Fibroblast of skin of abdomen (primary cell): ENCODE results near the gene C1QTNF4.

ENCODE experiments used
- DNase-seq: peaks from one replicate; pipeline ENCODE4 v3.0.0-alpha.2; 2013

C1QTNF4 gene

DNA sequence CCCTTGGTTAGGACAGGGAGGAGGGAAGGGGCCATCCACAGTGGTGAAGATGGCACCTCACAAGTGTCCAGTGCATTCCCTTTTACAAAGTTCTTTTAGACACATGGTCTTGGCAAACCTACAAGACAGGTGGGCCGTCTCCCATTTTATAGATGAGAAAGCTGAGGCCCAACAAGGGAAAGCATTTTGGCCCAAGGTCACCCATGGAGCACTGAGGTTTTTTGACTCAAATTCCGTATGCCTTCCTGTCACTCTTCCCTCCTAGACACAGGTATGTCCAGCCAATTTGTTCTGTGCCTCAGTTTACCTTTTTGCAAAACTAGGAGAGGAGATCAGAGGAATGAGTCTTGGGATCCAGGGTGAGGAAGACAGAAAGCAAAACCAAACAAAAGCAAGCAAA, 1.2 kb downstream of the C1QTNF4 start:
- no peak for DNase-seq

DNA sequence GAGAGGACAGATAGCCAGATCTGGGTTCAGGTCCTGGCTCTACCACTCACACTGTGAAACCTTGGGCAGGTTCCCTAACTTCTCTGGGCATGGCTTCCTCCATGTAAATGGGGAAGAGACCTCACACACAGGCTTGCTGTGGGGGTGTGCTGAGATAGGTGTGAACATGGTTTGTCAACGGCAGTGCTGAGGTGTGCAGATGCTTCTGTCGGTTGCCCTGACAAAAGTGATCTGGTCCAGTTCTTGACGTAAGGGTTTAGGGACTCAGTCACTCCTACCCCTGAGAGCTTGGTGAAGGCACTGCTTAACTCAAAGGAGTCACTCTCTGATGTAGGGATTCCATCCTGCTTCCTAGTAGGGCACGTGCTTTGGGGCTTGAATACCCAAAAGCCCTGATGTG, 2.0 kb downstream of the C1QTNF4 start:
- DNase-seq = no peak

DNA sequence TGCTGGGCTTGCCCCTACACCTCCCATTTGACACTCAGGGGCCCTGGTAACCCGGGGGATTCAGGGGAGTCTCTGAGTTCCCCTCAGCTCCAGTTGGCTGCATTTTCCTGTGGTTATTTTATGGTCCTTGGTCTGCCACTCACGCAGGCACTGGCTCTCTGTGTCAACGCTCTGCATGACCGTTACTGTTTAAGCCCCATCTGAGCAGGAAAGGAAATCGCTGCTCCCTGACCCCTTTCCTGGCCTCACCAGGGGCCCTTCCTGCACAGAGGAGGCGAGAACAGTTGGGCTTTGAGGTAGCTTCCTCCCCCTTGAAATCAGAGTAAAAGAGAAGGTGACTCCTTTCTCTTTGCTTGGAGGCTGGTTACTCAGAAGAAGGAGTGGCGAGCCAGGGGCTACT, 2.4 kb downstream of the C1QTNF4 start:
- no peak for DNase-seq

DNA sequence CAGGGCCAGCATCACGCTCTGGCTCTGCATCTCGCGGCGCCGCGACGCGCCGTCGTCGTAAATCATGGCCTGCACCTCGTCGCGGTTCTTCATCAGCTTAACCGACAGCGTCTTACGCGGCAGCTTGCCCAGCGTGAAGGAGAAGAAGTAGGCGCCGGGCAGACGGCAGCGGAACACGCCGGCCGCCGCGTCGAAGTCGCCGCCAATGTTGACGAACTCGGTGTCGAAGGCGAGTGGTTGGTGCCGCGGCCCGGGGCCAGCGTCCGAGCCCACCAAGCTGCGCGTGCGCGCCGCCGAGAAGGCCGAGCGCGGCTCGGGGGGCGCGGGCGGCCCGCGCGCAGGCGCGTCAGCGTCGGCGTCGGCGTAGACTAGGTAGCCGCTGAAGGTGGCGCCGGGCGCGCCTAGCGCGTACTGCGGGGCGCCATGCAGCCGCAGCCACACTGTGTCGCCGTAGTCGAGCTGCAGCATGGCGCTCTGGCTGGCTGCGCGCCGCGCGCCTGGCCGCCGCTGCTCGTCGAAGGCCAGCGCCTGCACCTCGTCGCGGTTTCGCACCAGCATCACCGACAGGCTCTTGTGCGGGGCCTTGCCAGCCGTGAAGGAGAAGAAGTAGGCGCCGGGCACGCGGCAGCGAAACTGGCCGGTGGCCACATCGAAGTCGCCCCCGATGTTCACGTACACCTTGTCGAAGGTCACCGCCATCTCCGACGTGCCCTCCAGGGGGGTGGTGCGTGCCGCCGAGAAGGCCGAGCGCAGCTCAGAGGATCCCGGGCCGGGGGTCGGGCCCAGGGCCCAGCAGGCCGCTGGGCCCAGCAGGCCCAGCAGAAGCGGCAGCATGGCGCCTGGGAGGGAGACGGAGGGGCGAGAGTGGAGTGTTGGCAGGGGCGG, 4.0 kb downstream of the C1QTNF4 start:
- DNase-seq = peak; percentile 36

DNA sequence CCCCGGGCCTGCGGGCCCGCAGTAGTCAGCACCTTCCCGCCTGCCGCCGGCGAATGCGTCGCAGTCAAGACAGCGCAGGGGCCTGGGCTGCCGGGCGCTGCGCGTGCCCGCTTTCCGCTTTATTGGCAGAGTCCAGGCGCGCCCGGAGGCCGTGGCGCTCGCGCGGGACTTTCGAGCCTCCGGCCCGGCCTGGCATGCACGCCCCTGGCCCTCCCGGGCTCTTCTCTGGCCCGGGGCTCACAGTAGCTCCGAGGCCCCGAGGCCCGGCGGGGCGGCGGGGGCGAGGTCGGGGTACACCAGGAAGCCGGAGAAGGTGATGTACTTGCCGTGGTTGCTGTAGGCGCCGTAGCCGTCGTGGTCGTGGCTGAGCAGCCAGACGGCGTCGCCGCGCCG, 4.6 kb downstream of the C1QTNF4 start:
- DNase-seq = peak; percentile 16

DNA sequence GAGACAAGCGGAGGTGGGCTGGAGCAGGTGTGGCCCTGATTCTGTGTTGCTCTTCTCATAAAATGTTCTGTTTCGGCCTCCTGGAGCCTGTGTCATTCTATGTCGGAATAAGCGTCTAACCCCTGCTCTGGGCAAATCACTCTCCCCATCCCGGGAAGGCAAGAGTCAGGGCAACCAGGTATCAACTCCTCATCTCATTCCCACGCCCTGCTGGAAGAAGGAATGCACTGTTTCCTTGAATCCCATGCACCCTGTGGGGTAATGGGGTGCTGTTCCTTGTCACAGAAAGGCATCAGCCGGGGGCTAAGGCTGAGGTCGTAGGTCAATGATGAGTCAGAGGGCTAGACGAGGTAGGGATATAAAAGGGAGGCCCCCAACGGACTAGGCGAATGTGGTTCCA, 5.1 kb downstream of the C1QTNF4 start:
- no peak for DNase-seq

DNA sequence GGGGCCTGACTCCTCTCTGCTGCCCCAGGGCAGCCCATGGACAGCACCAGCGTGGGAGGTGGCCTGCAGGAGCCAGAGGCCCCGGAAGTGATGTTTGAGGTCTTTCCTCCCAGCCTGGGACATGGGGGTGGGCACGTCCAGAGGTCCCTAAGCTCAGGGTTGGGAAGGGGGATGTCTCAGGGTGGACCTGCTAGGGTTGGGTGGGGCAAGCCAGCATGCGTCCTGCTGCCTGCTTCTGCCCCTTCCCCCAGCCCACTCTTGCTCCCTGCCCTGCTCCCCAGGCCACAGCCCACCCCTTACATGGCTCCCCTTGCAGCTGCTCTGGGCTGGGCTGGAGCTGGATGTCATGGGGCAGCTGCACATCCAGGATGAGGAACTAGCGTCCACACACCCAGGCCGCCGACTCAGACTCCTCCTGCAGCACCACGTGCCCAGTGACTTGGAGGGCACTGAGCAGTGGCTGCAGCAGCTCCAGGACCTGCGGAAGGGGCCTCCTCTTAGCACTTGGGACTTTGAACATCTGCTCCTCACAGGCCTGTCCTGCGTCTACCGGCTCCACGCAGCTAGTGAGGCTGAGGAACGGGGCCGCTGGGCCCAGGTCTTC, 6.4 kb downstream of the C1QTNF4 start:
- no peak for DNase-seq

DNA sequence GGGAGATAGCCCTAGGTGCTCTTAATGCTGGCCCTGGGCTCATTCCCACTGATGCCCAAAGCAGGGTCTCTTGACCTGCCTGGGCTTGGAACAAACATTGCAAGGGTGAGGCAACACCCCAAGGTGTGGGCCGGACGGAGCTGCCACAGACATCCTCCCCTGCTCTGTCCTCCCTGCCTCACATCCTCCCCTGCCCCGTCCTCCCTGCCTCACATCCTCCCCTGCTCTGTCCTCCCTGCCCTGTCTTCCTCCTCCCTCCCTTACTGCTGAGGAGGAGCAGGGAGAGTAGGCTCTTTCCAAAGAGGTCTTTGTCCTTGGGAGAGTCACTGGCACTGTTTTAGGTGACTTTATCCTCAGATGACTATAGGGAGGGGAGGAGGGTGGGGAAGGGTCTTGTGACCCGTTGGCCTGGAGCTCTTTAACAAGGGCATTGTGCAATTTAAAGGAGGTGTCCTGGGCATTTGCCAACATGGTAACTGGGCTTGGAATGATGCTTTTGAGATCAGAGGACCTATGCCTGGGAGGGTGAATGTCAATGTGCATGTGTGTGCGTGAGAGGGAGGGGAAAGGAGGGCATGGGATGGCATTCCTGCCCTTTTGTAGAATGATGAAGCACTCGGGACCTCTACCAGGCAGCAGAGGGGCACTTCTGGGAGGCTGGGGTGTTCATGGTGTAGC, 7.0 kb downstream of the C1QTNF4 start:
- DNase-seq = no peak

DNA sequence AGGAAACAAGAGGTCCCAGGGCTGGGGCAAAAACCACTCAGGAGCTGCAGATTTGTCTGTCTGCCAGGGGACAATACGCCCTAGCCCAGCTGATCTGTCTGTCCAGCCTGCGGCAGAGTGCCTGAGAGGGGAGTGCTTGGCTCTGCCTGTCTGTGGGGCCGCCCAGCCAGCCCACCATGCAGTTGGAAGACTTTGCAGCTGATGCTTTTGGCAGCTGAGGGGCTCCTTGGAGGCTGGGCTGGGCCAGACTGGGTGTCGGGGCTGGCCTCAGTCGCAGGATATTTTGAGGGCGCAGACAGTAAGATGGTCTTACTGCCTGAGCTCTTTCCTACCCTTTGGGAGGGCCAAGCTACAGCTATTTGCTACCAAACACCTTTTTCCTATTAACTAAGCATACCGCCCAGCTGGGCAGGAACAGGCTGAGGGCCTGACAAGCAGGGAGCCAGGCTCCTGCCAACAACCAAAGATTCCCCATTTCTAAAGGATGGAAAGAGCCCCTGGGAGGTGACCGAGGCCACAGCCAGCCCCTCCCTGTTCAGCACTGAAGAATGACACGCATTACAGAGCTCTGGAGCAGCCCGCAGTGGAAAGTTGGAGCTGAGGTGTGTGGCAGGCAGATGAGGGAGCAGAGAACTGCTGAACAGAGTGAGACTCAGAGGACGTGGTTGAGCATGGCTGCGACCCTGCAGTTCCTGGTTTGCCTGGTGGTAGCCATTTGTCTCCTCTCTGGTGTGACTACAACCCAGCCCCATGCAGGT, 7.9 kb downstream of the C1QTNF4 start, which contains the start of gene FAM180B:
FAM180B (plus strand) TSS at position 581 of the 758 bp plus-strand sequence; CDS start at position 672, 91 bp downstream.
- no peak for DNase-seq

DNA sequence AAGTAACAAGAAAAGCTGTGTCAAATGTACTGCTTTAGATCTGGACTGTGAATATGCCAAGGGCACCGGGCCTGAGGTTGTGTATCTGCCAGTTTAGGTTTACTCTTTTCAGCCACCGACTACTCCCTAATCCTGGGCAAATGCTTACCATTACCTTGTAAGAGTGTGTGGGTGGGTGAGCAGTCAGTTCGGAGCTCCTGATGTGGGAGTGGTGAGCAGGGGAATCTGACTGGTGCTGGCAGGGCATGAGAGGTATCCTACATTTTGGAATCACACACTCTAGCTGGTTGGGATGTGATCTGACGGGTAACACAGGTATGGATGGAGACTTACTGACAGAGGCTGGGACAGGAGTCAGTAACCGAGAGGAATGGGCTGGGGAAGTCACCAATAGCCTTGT, 10.4 kb downstream of the C1QTNF4 start:
- DNase-seq = no peak

DNA sequence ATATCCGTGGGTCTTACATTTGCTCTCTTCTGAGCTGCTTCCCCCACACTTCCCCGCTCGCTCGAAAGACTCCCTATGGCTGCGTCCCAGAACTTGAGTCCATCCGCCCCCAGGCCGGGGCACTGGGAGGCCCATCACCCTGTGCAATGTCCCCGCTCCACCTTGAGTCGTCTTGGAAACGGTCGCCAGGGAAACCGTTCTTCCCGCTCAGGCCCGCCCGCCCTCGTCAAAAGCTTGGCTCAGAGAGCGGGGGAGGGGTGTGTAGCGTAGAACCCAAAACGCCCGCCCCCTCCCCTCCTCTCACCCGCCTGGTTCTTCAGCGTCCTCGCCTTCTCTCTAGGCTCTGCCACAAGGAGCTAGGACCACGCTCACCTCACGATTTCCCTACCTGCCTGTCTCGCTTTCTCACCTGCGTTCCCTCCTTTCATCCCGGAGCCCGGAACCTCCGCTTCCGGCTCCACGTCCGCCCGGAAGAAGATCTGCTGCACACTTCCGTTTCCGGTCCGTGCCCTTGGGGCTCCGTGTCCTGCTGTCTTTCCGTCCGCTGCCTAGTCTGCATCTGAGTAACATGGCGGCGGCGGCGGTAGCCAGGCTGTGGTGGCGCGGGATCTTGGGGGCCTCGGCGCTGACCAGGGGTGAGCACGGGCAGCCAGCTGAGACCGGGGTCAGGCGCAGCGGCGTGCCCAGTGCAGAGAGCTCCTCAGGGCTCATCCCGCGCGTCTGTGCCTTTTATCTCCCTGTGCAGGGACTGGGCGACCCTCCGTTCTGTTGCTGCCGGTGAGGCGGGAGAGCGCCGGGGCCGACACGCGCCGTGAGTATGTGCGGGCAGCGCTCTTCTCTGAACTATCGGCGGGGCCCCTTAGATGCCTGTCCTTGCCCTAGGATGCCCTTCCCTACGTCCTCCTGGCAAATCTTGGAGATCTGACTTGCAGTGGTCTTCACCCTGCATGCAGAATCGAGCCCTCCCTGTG, 15.4 kb downstream of the C1QTNF4 start, which contains the start of the genes KBTBD4 and NDUFS3:
KBTBD4 (minus strand) TSS at position 447 of the 971 bp plus-strand sequence; CDS start at position 428, 19 bp downstream.
NDUFS3 (plus strand) TSS at position 551 of the 971 bp plus-strand sequence; CDS start at position 569, 18 bp downstream.
- DNase-seq = peak; percentile 86

DNA sequence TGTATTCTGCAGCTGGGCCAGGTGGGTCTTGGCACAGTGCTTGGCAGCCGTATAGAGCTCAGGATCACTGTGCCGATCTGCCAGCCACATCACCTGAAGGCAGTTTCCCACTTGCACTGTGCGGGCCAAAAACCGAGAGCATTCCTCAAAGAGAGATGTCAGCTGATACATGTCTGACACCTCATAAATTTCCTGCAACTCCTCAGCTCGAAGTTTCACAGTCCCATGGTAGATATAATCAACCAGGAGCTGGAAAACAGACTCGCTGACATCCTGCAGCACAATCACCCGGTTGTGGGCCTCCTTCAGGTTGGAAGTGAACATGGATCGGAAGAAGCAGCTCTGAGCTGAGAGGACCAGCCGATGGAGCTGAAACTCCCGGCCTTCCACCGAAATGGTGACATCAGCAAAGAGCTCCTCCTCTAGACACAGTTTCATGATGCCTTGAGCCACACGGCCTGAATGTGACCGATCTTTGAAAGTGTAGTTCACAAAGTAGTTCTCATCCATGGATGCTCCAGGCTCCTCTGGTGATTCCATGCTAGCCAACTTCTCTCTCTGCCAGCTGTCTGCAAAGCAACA, 16.7 kb downstream of the C1QTNF4 start:
- peak; percentile 8 for DNase-seq

DNA sequence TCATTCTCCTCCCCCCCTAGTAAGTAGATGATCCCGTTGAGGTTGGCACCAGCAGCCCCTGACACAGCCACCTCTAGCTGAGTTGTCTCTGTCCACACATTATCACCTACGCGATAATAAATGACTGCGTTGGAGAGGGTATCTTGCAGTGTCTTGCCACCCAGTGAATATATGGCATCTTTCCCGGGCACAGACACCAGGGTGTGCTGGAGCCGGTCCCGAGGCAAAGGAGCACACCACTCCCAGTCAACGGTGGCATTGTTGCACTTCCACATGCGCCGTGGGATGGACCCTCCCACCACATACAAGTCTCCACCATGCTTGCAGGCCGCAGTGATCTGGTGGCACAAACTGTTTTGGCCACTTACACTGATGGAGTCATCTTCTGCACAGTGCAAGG, 20.9 kb downstream of the C1QTNF4 start:
- DNase-seq = no peak

DNA sequence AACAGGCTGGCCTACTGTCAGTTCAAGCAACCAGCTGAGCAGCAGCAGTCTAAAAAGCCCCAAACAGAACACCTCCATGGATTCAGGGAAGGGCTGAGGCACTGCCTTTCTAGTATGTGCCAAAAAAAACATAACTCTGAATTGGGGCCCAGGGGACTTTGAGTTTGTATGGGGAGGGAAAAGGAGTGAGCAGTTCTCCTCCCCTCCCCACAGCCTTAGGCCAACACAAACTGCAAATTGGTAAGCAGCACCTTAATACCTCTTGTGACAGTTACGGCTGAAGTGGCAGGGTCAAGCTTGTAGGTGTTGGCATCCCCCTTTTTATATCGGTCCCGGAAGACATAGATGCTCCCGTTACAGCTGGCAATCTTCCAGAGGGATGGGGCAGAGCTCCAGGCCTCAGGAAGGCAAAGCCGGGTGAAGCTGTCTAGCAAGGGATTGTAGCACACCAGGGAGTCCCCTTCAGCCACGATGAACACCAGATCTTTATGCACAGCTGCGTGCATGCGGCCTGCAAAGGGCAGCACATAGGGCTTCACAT, 21.4 kb downstream of the C1QTNF4 start:
- DNase-seq = no peak

DNA sequence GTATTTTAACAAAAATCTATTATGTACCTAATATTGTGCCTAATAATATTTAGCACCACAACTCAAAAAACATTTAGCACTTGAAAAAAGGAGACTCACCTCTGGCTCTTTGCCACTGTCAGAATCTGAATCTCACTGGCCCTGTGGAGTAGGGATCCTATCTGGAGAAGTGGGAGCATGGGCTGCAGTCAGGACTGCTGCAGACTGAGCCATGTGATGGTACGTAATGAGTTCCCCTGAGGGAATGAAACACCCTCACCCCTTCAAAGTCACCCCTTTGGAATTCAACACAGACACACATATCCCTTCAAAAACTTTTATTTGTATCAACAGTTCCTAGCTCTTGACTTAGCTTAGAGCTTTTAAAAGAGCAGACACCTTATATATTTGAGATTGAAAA, 22.3 kb downstream of the C1QTNF4 start:
- DNase-seq = no peak

DNA sequence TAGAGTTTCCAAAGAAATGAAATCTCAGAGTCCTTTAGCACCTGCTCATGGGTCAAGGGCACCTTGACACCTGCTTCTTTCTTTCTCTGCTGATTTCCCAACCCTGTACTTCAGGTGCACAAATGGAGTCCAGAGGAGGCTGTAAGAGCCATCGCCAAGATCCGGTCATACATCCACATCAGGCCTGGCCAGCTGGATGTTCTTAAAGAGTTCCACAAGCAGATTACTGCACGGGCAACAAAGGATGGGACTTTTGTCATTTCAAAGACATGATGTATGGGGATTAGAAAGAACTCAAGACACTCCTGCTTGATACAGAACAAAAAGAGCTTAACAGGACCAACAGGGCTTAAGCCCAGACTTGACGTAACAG, 22.9 kb downstream of the C1QTNF4 start:
- no peak for DNase-seq

DNA sequence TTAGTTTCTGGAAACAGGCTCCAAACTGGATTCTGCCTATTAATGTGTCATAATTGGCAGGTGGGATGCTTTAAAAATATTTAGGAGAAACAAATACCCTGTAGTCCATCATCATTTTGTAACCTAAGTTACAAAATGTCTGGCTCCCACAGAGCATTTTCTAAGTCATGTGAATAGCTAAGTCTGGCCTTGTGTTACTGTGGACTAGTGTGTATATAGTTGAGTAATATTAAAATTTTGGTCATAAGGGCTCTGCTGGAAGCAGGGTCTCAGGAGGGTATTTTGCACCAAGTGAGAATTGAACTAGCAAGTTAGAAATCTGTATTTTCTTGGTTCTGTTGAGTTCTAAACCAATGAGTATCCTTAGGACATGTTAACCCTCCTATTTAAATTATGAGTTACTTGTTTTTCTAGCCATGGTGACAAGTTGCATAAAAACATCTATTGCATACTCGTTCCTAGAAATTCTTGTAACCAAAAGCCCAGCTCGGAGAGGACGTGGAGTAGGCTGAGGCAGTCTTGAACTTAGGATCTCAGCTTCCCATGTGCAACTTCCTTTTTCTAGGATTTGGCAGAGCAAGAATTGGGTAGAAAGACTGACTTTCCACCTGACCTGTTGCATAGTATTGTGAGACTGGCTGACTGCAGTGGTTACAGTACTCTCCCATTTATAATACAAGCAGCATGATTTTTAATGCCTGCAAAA, 23.4 kb downstream of the C1QTNF4 start:
- no peak for DNase-seq

DNA sequence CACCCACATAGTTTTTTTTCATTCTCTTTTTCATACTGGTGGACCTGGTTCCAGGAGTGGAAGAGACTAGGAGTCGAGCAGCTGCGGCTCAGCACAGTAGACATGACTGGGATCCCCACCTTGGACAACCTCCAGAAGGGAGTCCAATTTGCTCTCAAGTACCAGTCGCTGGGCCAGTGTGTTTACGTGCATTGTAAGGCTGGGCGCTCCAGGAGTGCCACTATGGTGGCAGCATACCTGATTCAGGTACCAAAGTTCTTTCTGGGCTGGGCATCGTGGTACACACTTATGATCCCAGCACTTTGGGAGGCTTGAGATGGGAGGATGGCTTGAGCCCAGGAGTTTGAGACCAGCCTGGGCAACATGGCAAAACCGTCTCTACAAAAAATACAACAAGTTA, 24.6 kb downstream of the C1QTNF4 start:
- DNase-seq = no peak

DNA sequence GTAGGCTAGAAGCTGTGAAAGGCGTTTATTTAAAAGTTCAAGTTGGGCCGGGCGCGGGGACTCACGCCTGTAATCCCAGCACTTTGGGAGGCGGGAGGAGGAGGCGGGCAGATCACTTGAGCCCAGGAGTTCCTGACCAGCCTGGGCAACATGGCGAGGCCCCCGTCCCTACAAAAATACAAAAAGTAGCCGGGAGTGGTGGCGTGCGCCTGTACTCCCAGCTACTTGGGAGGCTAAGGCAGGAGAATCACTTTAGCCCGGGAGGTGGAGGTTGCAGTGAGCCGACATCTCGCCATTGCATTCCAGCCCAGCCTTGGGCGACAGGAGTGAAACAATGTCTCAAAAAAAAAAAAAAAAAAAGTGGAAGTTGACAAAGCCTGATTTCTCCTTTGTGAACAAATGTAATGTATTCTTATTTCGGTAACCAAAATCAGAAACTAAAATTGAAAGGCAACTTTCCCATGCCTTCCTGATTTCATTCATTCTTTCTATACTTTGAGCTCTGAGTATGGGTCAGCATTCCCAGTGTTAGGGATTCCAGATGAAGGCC, 28.0 kb downstream of the C1QTNF4 start:
- DNase-seq = no peak
